Stomach (tissue), 4 donors: ENCODE data around the gene F13B.

Experiments used
- EP300 ChIP-seq: sonication (generic); formaldehyde crosslinking; IDR thresholded peaks from one replicate; pipeline ENCODE4 v1.6.1; 2017; ENCODE audit warnings: antibody characterized with exemption
- POLR2AphosphoS5 ChIP-seq, 3 donors: sonication (generic); formaldehyde crosslinking; IDR thresholded peaks; one replicate each; pipeline ENCODE4 v1.6.1; 2016; ENCODE audit warnings: antibody characterized with exemption in 3 of 3
- TF ChIP-seq, protein P1 (sequence below), 7 experiments: fragments of 450-650 bp in 4 of 7; fragments of 200-600 bp in 3 of 7; sonication (generic) in 3 of 7; IDR thresholded peaks; one replicate each; pipeline ENCODE4 v1.5.1; 2016 to 2019; ENCODE audit warnings: antibody characterized with exemption in 7 of 7, control low read depth in 2 of 7, mild to moderate bottlenecking in 1 of 7

- TF ChIP-seq EP300 (no peak), POLR2AphosphoS5 (IDR thresholded peaks at IDR 0.05) (no peak)
- TF ChIP-seq, protein P1, sequence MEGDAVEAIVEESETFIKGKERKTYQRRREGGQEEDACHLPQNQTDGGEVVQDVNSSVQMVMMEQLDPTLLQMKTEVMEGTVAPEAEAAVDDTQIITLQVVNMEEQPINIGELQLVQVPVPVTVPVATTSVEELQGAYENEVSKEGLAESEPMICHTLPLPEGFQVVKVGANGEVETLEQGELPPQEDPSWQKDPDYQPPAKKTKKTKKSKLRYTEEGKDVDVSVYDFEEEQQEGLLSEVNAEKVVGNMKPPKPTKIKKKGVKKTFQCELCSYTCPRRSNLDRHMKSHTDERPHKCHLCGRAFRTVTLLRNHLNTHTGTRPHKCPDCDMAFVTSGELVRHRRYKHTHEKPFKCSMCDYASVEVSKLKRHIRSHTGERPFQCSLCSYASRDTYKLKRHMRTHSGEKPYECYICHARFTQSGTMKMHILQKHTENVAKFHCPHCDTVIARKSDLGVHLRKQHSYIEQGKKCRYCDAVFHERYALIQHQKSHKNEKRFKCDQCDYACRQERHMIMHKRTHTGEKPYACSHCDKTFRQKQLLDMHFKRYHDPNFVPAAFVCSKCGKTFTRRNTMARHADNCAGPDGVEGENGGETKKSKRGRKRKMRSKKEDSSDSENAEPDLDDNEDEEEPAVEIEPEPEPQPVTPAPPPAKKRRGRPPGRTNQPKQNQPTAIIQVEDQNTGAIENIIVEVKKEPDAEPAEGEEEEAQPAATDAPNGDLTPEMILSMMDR (IDR thresholded peaks at IDR 0.05): no peak
Measured at GRCh38 chr1:197003132-197003531, 63.9 kb downstream of the F13B start.
